Right lobe of liver (tissue), 6 donors: ENCODE results near the gene BHLHE40. TPM values are rescaled to one million over a fixed set of nuclear protein-coding genes. Genes with fewer than 3 reads are reported as not detected.

ENCODE experiments used
- ATAC-seq, 4 donors: fragments of 200-7000 bp; cut with Tn5 transposase; one replicate each; pipeline ENCODE4 v1.9.1; 2020; ENCODE audit warnings: mild to moderate bottlenecking in 4 of 4, moderate library complexity in 4 of 4
- DNase-seq, 3 donors: peaks; one replicate each; pipeline ENCODE4 v3.0.0-alpha.2; 2020
- H3K27ac ChIP-seq, 3 donors: fragments of 200-600 bp; one replicate each; pipeline ENCODE4 v1.8.0; 2022
- H3K27me3 ChIP-seq, 2 donors: fragments of 200-600 bp; one replicate each; pipeline ENCODE4 v1.8.0; 2022
- H3K36me3 ChIP-seq, 4 donors: fragments of 200-600 bp; sonication (generic) in 1 of 4; one replicate each; pipeline versions ENCODE4 v1.5.1 to v1.8.0; 2017 to 2022; ENCODE audit warnings: control low read depth in 1 of 4
- H3K4me1 ChIP-seq, 4 donors: fragments of 200-600 bp; sonication (generic) in 1 of 4; one replicate each; pipeline versions ENCODE4 v1.5.1 to v1.8.0; 2017 to 2022; ENCODE audit warnings: control low read depth in 1 of 4
- H3K4me3 ChIP-seq, 3 donors: fragments of 200-600 bp; one replicate each; pipeline ENCODE4 v1.8.0; 2022
- H3K9me3 ChIP-seq, 4 donors: fragments of 200-600 bp; sonication (generic) in 1 of 4; one replicate each; pipeline versions ENCODE4 v1.5.1 to v1.8.0; 2017 to 2022; ENCODE audit warnings: control low read depth in 1 of 4
- POLR2A ChIP-seq: fragments of 450-650 bp; IDR thresholded peaks from one replicate; pipeline ENCODE4 v1.6.1; 2017; ENCODE audit warnings: antibody characterized with exemption, mild to moderate bottlenecking
- WGBS: methylation state at CpG from one replicate; pipeline ENCODE4 v1.1.6; 2018; ENCODE audit warnings: low coverage, low lambda C conversion rate; ENCODE audit not compliant: insufficient coverage; ENCODE audit errors: missing lambda C conversion rate; 5-methylcytosine and 5-hydroxymethylcytosine counted together
- intact Hi-C, 2 donors: fragments of 100-400 bp; cut with DNase I; formaldehyde crosslinking; loops; one replicate each; pipeline versions ENCODE4 v1.11.2 to v1.14.1; 2022
- total RNA-seq, 6 experiments: library from RNA; depleted of rRNA in 2 of 6; stranded (reverse); fragments of >200 nt in 2 of 6; fragmentation: NEBNext Ultra II Directional in 3 of 6; extraction: Animal tissue kit (Norgen Biotek cat#: 25700) in 3 of 6; gene quantifications; one replicate each; pipeline versions ENCODE4 v1.1.0 to v1.2.4, GENCODE V29; 2016 to 2023
- TF ChIP-seq, protein P1 (sequence below), 4 donors: fragments of 200-600 bp in 3 of 4; fragments of 450-650 bp in 1 of 4; IDR thresholded peaks; one replicate each; pipeline versions ENCODE4 v1.5.1 to v1.8.0; 2016 to 2022; ENCODE audit warnings: antibody characterized with exemption in 4 of 4, mild to moderate bottlenecking in 2 of 4
- donor health status: DM: no; HTN: yes; CAD: no.
- donor health status: DM: no; HTN: no; CAD: no.
- donor health status: DM: no; HTN: no; CAD: no.
- donor health status: DM: no; HTN: yes; CAD: no.
- donor health status: DM: no; HTN: yes; CAD: no.

Gene BHLHE40
- total RNA-seq, 6 experiments from 2014 or later, result 19.0 to 170 (median 57.7) TPM

DNA sequence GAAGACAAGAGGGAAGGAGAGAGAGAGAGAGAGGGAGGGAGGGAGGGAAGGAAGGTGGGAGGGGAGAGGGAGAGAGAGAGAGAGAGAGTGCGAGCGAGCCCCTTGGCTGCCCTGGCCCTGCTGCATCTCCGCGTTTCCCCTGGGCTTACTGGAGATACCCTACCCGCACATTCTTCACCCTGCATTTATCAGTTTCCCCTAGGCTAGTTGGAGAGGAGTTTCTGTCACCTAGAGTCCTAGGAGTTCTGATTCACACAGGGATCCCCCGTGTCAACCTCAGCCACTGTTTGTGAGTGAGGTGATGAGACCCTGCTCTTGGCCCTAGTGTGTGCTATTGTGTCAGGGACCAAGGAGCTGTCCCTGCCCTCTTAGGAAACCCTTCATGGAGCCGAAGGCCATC lies 18.7 kb downstream of the BHLHE40 start:
- Histone ChIP-seq H3K27me3 (no peaks in the 10 kb centered on the region), H3K27ac (no peak overlapping the region), H3K36me3 (no peaks in the 10 kb centered on the region), H3K9me3 (no peaks in the 10 kb centered on the region), H3K4me1 (no peaks in the 10 kb centered on the region), H3K4me3 (no peak overlapping the region)
- intact Hi-C loops, result no loop called here
- WGBS, result 77% methylated on average over 3 of the region's 7 CpGs
- ATAC-seq (no peak), DNase-seq (peak in 1 of 3 donors; percentile 30)
- TF ChIP-seq POLR2A, result no peak
- TF ChIP-seq, protein P1, sequence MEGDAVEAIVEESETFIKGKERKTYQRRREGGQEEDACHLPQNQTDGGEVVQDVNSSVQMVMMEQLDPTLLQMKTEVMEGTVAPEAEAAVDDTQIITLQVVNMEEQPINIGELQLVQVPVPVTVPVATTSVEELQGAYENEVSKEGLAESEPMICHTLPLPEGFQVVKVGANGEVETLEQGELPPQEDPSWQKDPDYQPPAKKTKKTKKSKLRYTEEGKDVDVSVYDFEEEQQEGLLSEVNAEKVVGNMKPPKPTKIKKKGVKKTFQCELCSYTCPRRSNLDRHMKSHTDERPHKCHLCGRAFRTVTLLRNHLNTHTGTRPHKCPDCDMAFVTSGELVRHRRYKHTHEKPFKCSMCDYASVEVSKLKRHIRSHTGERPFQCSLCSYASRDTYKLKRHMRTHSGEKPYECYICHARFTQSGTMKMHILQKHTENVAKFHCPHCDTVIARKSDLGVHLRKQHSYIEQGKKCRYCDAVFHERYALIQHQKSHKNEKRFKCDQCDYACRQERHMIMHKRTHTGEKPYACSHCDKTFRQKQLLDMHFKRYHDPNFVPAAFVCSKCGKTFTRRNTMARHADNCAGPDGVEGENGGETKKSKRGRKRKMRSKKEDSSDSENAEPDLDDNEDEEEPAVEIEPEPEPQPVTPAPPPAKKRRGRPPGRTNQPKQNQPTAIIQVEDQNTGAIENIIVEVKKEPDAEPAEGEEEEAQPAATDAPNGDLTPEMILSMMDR (IDR thresholded peaks at IDR 0.05), result no peak

DNA sequence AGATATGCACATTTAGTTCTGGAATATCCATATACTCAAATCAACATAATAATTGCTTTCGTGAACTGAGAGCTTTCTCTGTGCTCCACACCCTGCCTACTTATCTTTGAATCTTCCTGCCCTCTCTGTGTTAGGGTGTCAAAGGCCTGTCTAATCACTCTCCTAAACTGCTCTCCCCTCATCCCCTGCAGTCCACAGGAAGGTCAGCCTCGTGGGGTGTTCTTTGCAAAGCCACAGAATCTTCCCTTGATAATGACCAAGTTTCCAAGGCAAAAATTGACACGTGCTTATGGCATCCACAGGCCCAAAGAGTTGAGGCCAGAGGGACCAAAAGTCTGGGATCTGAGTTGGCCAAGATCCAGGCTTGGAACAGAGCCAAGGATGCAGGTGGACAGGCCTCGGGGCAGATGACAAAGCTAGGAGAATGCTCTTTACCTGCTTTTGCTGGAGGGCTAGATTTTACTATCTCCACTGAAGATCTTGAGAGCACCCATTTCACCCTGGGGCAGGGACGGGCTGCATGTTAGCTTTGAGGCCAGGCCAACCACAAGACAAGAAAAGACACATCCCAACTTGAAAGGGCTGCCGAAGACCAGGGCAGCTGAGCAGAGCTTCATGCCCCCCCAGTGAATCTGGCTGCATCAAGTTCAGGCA lies 20.4 kb downstream of the BHLHE40 start:
- TF ChIP-seq POLR2A, result no peak
- TF ChIP-seq, protein P1 (IDR thresholded peaks at IDR 0.05), result no peak
- intact Hi-C loops, result no loop called here
- Histone ChIP-seq H3K36me3 (no peaks in the 10 kb centered on the region), H3K9me3 (no peaks in the 10 kb centered on the region), H3K4me3 (no peak overlapping the region), H3K27me3 (no peaks in the 10 kb centered on the region), H3K27ac (no peak overlapping the region), H3K4me1 (no peaks in the 10 kb centered on the region)
- no peak for DNase-seq
- WGBS, result 56% methylated on average over 5 of the region's 6 CpGs
- ATAC-seq, result no peak

DNA sequence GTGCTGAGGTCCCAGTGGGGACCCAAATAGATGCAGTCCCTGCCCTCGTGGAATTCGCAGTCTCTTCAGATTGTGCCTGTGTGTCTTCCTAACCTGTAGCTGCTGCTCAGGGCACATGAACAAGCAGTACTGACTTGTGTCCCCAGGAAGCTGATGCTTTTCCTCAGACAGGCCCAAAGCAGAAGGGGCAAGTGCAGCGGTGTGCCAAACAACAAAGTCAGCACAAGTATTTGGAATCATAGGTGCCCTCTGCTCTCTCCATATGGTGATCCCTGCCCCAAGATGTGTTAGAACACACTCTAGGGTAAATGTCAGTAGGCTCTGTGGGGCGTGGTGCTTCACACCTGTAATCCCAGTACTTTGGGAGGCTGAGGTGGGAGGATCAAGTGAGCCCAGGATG lies 21.9 kb downstream of the BHLHE40 start:
- H3K27ac ChIP-seq, result no peak overlapping the region
- H3K36me3 ChIP-seq, result no peaks in the 10 kb centered on the region
- TF ChIP-seq, protein P1 (IDR thresholded peaks at IDR 0.05), result no peak
- no peak for TF ChIP-seq POLR2A
- no peak overlapping the region for H3K4me3 ChIP-seq
- no peaks in the 10 kb centered on the region for H3K27me3 ChIP-seq
- no peak for DNase-seq
- intact Hi-C loops, result no loop called here
- no peaks in the 10 kb centered on the region for H3K9me3 ChIP-seq
- ATAC-seq, result no peak
- WGBS, result 95% methylated on average over 4 of the region's 4 CpGs
- no peaks in the 10 kb centered on the region for H3K4me1 ChIP-seq

DNA sequence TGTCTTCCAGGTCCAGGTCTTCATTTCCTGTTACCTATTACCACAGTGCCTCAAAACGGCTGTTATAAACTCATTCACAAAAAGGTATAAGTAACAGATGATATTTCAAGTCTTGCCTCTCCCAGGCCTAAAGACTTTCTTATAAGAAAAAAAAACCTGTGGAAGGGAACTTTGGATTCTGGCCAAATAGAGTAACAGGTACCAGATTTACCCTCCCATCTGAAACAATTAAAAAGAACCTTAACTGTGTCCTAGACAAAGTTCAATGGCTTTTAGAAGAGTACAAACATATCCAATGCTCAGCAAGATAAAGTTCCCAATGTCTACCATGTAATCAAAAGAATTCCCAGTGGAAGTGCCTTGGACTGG lies 22.6 kb downstream of the BHLHE40 start:
- Histone ChIP-seq H3K4me3 (no peak overlapping the region), H3K9me3 (no peaks in the 10 kb centered on the region), H3K36me3 (no peaks in the 10 kb centered on the region), H3K4me1 (no peaks in the 10 kb centered on the region), H3K27me3 (no peaks in the 10 kb centered on the region), H3K27ac (no peak overlapping the region)
- TF ChIP-seq POLR2A, result no peak
- TF ChIP-seq, protein P1 (IDR thresholded peaks at IDR 0.05), result no peak
- DNase-seq, result no peak
- no peak for ATAC-seq
- intact Hi-C loops, result no loop called here
- 90% methylated on average over 1 of the region's 1 CpG for WGBS
